GM18499 (cell line): ENCODE data around the gene CYP2A7.
"Not testable (repeated sequence)": the region's sequence is repeated elsewhere in the genome, so short reads cannot be mapped to it uniquely, and the experiment has no call there.

ENCODE experiments used
- ATAC-seq: cut with Tn5 transposase; IDR thresholded peaks from one replicate; pipeline ENCODE4 v1.9.1; 2021; ENCODE audit warnings: moderate number of reproducible peaks; ENCODE audit not compliant: insufficient read depth, unreplicated experiment

The CYP2A7 gene

GRCh38 chr19:40899964-40900363 is 17.9 kb upstream of the CYP2A7 start:
- ATAC-seq = not testable (repeated sequence)

GRCh38 chr19:40896843-40897789 is 15.1 kb upstream of the CYP2A7 start:
- not testable (repeated sequence) for ATAC-seq

- no peak for ATAC-seq
Observed at GRCh38 chr19:40896418-40896796, 14.4 kb upstream of the CYP2A7 start.

GRCh38 chr19:40893112-40893511 is 11.1 kb upstream of the CYP2A7 start:
- no peak for ATAC-seq

- no peak for ATAC-seq
Observed at GRCh38 chr19:40889366-40889765, 7.3 kb upstream of the CYP2A7 start.

- ATAC-seq = no peak
Observed at GRCh38 chr19:40888191-40888590, 6.2 kb upstream of the CYP2A7 start.

GRCh38 chr19:40884187-40884931 is 2.3 kb upstream of the CYP2A7 start:
- not testable (repeated sequence) for ATAC-seq

GRCh38 chr19:40879349-40879748 is 2.7 kb downstream of the CYP2A7 start:
- ATAC-seq = not testable (repeated sequence)

GRCh38 chr19:40875526-40875951 is 6.5 kb downstream of the CYP2A7 start:
- not testable (repeated sequence) for ATAC-seq

GRCh38 chr19:40874874-40875273 is 7.2 kb downstream of the CYP2A7 start:
- not testable (repeated sequence) for ATAC-seq

GRCh38 chr19:40873873-40874272 is 8.2 kb downstream of the CYP2A7 start:
- not testable (repeated sequence) for ATAC-seq

- ATAC-seq = no peak
Observed at GRCh38 chr19:40872209-40872608, 9.8 kb downstream of the CYP2A7 start.

GRCh38 chr19:40867701-40868100 is 14.3 kb downstream of the CYP2A7 start:
- no peak for ATAC-seq

- not testable (repeated sequence) for ATAC-seq
Observed at GRCh38 chr19:40864739-40865496, 17.1 kb downstream of the CYP2A7 start.

- ATAC-seq = no peak
Observed at GRCh38 chr19:40862785-40863184, 19.2 kb downstream of the CYP2A7 start.

GRCh38 chr19:40862333-40862732 is 19.7 kb downstream of the CYP2A7 start:
- ATAC-seq = no peak

- ATAC-seq = no peak
Observed at GRCh38 chr19:40858109-40858508, 23.9 kb downstream of the CYP2A7 start.

GRCh38 chr19:40852467-40853152 is 29.4 kb downstream of the CYP2A7 start:
- ATAC-seq = not testable (repeated sequence)

- ATAC-seq = not testable (repeated sequence)
Observed at GRCh38 chr19:40850277-40850676, 31.8 kb downstream of the CYP2A7 start, which contains the start of gene CYP2A6. CYP2A6 (minus strand) TSS chr19:40850447; CDS start chr19:40850426, 21 bp downstream.

- not testable (repeated sequence) for ATAC-seq
Observed at GRCh38 chr19:40846722-40847121, 35.3 kb downstream of the CYP2A7 start.
